Globus pallidus (tissue), 1 donor: Measurements from ENCODE around the gene NSMCE1.
"Not testable (repeated sequence)": the region's sequence is repeated elsewhere in the genome, so short reads cannot be mapped to it uniquely, and the experiment has no call there.

ENCODE experiments used
- DNase-seq: peaks from one replicate; pipeline ENCODE4 v3.0.0-alpha.2; 2015; ENCODE audit warnings: low spot score

NSMCE1 gene

DNA sequence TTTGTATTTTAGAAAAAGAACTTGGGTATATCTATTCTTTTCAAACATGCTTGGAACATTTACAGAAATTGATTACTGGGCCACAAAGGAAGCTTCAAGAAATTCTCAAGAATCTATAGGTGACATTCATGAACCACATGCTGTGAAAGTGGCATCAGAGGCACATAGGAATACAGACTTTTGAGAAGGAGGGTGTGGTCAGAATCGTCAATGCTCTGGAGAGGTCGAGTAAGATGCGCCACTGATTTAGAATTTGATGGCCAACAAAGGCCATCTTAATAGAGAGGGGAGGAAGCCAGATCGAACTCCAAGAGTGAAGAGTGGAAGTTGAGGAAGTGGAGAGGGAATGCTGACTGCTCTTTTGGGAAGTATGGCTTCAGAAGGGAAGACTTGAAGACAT, 3.5 kb upstream of the NSMCE1 start:
- DNase-seq: no peak

DNA sequence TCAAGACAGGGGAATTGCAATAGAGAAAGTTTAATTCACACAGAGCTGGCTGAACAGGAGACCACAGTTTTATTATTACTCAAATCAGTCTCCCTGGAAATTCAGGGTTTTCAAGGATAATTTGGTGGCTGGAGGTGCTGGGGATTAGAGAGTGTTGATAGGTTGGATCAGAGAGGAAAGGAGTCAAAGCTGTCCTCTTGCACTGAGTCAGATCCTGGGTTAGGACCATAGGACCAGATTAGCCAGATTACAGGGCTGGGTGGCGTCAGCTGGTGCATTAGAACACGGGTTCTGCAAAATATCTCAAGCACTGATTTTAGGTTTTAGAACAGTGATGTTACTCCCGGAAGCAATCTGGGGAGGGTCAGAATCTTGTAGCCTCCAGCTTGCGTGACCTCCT, 1.8 kb upstream of the NSMCE1 start:
- DNase-seq: no peak

DNA sequence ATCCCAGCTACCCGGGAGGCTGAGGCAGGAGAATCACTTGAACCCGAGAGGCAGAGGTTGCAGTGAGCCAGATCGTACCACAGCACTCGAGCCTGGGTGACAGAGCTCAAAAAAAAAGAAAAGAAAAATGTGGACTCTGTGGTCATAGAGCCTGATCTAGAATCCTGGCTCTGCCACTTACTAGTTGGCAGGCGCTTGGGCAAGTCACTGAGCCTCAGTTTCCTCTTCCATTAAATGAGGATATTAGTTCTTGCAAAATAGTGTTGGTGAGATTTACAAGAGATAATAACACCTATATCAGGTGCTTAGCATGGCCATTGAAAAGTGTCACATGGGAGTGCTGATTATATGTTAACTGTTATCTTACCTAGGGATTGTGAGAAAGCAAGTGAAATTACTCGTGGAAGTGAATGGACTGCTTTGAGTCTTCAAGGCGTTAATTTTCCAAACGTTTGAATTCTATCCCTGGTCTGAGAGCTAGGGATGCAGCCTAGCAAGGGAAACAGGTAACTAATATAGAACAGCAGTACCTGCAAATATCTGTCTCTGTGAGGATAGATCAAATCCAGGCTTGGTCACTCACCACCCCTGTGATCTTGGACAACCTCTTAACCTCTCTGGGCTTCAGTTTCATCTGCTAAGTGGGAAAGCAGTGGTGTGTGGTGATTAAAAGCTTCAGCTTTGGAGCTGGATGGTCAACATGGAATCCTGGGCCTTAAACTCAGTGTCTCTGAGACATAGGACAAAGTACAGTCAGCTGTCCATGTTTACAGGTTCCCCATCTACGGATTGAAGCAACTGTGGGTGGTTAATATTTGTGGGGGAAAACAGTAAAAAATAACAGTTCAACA, 953 bp upstream of the NSMCE1 start:
- no peak for DNase-seq

DNA sequence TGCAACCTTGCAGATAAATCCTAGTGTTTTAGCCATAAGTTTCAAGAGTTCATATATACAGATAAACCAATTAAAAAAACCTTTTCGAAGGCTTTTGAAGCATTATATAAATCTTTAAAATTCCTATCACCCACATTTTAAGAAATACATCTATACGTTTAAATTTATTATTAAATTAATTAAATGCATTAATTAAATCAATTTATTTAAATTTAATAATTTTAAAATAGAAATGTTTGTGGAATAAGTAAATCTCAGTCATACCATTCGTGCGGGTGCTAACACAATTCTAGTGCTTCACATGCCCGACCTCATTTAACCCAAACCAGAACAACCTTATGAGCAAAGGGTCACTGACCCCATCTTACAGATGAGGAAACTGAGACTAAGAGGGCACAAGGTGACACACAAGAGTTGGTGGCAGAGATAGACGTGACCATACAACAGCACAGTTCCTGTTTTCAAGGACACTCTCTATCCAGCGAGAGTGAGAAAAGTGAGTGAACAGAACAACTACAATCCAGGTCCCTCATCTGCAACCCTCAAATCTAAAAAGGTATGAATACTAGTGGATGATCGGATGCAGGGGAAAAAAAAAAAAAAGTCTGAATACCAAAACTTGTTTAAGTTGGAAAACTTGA, 1.4 kb downstream of the NSMCE1 start:
- no peak for DNase-seq

DNA sequence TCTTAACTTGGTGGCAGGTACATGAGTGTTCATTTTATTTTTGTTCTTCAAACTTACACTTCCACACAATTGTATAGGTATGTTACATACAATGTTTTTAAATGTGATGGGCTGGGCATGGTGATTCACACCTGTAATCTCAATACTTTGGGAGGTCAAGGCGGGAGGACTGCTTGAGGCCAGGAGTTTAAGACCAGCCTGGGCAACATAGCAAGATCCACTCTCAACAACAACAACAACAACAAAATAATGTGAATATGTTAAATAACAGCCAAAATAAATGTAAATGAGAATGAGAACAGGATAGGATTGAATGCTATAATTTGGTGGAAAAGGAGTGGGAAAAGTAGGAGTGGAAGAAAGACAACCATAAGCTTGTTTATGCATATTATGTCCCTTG, 2.6 kb downstream of the NSMCE1 start:
- DNase-seq: no peak

DNA sequence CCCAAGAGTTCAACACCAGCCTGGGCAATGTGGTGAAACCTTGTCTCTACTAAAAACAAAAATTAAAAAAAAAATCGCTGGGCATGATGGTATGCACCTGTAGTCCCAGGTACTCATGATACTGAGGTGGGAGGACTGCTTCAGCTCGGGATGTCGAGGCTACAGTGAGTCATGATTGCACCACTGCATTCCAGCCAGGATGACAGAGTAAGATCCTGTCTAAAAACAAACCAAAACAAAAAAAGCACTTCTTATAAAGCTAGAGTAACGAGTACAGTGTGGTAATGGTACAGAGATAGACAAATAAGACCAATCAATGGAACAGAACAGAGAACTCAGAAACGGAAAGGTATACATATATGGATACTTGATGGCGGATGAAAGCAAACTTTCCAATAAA, 4.4 kb downstream of the NSMCE1 start:
- DNase-seq: no peak

DNA sequence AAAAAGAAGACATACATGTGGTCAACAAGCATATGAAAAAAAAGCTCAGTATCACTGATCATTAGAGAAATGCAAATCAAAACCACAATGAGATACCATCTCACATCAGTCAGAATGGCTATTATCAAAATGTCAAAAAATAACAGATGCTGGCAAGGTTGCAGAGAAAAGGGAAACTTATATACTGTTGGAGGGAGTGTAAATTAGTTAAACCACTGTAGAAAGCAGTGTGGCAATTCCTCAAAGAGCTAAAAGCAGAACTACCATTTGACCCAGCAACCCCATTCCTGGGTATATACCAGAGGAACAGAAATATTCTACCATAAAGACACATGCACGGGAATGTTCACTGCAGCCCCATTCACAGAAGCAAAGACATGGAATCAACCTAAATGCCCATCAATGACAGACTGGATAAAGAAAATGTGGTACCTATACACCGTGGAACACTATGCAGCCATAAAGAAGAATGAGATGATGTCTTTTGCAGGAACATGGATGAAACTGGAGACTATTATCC, 5.6 kb downstream of the NSMCE1 start:
- DNase-seq: not testable (repeated sequence)

DNA sequence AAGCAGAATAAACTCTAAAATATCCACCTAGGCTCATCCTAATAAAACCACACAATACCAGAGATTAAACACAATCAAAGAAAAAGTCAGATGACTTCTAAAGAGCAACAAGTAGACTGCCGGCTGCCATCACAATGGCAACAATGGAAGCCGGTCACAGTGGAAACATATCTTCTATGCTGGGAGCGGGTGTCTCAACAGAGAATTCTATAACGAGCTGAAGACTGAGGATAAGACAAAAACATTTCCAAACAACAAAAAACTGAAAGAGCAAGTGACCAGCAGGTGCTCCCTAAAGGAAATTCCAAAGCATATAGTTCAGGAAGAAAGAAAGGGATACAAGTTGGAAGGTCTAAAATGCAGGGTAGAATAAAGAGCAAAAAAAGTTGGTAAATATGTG, 8.9 kb downstream of the NSMCE1 start:
- no peak for DNase-seq

DNA sequence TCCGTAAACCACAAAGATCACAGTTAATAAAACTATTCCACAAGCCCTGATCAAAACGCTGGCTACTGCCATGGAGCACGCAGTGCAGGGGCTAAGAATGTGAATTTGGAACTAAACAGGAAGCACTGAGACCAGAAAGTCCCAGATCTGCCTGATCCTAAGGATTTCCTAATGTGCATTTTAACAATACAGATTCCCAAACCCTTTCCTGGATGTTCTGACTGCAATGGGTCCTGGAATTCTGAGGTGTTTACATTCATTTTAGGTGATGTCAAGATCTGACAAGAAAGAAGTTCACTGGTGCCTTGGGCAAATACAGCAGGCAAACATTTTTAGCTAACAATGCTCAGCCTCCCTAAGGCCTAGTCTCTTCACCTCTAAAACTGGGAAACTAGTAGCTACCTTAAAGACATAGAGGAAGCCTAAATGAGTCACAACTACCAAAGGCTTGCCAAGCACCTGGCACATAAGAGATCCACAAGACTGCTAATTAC, 10.3 kb downstream of the NSMCE1 start:
- DNase-seq: no peak

DNA sequence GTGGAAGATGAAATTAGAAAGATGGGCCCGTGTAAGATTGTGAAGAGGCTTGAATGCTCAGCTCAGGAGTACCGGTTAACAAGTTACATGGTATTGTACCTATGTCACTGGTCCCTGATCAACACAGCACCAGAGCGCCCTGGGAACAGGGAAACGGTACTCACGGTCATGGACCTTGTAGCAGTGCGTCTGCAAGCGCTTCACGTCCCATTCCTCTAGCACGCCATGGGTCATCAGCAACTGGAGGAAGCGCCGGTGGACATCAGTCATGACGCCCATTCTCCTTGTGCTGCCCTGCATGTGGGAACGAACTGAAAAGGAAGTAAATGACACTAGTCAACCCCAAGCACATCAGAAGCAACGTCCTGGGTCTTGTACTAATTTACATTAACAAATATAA, 11.3 kb downstream of the NSMCE1 start:
- no peak for DNase-seq

DNA sequence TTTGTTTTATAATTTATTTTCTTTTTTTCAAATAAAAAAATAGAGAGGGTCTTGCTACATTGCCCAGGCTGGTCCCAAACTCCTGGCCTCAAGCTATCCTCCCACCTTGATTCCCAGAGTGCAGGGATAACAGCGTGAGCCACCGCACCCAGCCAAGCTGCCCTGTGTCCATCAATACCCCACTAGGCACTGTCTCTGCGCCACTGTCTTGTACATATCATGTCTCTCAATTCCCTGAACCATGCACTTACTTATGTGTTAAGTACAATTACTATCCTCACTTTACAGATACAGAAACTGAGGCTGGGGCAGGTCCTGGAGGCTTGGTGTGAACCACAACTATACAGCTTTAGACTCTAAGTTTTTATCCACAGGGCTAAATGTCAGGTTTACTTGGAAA, 11.7 kb downstream of the NSMCE1 start:
- no peak for DNase-seq

DNA sequence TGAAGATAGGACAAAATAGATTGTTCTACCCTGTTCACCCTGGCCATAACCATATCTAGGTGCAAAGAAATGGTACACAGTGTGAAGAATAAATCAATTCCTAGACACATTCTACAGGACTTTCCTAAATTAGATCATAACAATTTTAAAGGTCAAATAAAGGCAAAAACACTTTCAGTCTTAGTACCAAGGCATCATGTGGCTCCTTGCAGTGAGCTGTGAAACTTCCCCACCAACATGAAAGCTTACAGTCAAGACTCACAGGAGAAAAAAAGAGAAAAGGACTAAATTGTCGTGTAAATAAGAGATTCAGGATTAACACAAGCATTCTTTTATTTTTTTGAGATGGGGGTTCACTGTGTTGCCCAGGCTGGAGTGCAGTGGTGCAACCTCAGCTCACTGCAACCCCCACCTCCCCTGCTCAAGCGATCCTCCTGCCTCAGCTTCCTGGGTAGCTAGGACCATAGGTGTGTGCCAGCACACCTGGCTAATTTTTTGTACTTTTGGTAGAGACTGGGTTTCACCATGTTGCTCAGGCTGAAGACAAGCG, 14.2 kb downstream of the NSMCE1 start:
- DNase-seq: no peak

DNA sequence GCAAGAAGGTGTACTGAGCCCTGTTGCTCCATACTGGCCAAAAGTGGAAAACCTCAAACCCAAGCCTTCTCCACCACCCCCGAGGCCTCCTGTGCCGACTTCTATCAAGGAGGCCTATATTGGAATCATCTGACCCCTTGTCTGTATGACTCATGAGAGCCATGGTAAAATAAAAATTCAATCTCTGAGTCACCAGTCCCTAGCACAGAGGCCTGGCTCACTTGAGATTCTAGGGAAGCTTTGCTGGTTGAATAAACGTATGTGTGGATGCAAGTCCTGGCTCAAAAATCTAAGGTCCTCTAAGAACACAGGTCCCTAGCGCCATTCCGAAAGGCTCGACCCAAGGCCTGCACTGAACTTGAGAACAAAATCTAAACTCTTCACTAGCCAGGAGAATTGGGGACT, 15.0 kb downstream of the NSMCE1 start:
- DNase-seq: no peak

DNA sequence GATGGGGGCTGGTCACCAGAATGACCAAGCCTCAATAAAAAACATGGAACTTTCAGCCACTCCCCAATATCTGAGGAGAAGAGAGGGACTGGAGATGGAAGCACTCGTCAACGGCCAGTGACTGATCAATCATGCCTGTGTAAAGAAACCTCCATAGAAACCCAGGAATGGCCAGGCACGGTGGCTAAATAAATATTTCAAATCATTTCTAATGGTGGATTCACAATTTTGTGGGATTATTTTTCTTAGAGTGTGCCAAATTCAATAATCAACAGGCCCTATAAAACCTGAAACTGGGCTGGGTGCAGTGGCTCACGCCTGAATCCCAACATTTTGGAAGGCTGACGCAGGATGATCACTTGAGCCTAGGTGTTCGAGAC, 16.4 kb downstream of the NSMCE1 start:
- DNase-seq: no peak

DNA sequence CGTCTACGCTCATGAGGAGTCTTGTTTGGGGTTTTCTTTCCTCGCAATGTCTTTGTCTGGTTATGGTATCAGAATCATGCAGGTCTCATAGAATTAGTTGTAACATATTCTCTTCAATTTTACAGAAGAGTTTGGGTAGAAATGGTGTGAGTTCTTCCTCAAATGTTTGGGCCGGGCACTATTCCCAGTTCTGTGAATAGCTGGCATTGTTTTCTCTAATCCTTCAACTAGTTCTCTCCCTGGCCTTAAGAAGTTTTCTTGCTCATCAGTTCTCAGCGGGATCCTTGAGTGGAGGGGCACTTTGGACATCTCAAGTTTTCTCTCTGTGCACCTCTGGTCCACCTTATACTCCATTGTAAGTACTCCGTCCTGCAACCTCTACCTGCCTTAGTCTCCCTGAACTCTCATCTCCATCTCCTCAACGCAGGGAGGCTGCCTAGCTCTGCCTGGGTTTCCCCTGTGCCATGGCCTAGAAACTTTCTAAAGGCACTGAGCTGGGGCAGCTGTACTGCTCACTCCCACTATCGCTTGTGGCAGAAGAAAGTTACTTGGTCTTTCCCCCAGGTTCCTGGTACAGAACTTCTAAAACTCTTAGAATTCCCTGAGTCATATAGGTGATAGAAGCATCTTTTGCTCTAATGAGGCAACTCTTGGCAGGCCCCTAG, 16.9 kb downstream of the NSMCE1 start:
- no peak for DNase-seq

DNA sequence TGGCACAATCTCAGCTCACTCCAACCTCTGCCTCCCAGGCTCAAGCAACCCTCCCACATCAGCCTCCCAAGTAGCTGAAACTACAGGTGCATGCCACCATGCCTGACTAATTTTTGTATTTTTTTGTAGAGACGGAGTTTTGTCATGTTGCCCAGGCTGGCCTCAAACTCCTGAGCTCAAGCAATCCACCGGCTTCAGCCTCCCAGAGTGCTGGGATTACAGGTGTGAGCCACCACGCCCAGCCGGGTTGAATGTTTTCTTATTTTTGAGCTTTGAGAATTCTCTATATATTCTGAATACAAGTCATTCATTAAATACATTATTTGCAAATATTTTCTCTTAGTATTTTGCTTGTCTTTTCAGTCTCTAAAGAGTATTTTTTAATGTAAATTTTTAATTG, 19.7 kb downstream of the NSMCE1 start:
- not testable (repeated sequence) for DNase-seq

DNA sequence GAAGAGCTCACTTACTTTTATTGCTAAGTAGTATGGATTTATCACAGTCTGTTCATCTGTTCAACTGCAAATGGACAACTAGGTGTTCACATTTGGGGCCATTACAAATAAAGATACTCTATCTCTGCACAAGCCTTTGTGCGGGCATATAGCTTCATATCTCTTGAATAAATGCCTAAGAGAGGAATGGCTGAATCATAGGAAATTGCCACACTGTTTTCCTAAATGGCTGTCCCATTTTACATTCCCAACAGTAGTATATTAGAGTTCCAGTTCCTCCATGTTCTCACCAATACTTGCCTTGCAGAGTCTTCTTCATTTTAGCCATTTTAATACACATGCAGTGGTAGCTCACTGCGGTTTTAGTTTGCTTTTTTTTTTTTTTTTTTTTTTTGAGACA, 20.5 kb downstream of the NSMCE1 start:
- DNase-seq: no peak

DNA sequence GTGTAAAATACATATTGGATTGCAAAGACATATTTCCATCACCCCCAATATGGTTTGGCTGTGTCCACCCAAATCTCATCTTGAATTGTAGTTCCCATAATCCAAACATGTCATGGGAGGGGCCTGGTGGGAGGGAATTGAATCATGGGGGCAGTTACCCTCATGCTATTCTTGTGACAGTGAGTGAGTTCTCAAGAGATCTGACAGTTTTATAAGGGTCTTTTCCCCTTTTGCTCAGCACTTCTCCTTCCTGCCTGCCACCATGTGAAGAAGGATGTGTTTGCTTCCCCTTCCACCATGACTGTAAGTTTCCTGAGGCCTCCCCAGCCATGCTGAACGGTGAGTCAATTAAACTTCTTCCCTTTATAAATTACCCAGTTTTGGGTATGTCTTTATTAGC, 21.5 kb downstream of the NSMCE1 start:
- DNase-seq: not testable (repeated sequence)

DNA sequence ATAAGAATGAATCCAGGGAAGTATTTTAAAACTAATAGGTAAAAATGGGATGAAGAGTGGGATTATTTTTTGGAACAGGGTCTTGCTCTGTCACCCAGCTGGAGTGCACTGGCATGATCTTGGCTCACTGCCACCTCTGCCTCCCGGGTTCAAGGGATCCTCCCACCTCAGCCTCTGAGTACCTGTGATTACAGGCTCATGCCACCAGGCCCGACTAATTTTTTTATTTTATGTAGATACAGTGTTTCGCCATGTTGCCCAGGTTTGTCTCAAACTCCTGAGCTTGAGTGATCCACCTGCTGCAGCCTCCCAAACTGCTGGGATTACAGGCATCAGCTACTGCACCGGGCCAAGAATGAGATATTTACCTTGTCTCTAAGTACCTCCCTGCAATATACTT, 22.1 kb downstream of the NSMCE1 start:
- DNase-seq: no peak

DNA sequence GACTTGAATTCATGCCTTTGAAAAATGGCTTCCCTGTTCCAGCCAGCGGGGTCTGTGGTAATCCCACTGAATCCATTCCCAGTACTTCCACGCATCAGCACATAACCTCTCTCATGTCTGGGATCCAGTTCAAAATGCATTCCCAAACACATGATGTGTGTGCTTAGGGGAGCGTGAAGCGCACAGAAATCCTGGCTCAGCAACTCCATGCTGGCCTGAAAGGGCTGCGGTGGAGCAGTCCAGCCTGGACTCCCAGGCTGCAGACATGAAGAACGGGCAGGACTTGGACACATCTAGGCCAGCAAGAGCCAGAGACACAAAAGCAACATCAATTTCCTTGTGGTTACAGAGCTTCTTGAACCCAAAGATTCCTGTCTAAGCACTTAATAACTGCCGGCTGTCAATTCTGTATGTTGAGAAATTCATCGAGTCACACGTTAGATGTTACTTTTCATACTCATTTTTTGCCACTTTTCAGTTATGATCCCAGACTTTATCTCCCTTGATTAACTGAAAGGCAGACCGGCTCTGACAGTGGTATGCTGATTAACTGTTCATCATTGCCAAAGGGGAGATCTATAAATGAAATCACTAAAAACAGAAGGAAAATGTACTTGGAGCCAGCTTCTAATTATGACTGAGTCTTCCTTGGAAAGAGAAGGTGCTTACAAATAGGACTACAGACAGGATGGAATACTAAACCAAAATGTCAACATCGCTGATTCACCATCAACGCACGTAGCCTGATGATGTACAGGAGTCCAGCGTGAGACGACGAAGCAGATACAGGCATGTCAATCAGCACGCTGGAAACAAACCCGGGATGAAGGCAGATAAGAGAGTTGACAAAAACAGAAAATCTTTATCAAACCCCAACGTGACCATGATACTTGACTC, 23.0 kb downstream of the NSMCE1 start:
- DNase-seq: no peak

DNA sequence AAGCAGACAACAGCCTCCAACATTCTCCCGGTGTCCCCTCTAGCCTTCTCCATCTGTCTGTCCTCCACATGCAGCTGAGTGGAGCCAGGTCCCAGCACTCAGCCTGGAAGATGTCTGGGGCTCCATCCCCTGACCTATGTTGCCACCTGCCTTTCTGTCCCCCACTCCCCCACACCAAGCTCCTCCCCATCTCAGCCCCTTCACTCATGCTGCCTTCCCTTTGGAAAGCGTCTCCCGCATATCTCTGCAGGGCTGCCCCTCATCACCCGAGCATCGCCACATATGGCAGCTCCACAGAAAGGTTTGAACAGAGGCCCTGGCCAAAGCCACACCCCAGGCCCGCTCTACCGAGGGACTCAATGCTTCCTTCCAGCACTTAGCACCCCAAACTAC, 24.2 kb downstream of the NSMCE1 start:
- DNase-seq: no peak
